Neuronal stem cell (in vitro differentiated cells): ENCODE data around the gene GPHN.

ENCODE experiments used
- DNase-seq: peaks from one replicate; pipeline ENCODE4 v3.0.0-alpha.2; 2013; ENCODE audit warnings: low spot score
- H2AFZ ChIP-seq: one replicate; pipeline ENCODE4 v1.6.1; 2013; ENCODE audit warnings: mild to moderate bottlenecking, low read length, inconsistent platforms
- H2AK5ac ChIP-seq: 2 replicates; pipeline ENCODE4 v1.6.1; 2013; ENCODE audit warnings: low read depth, mild to moderate bottlenecking, inconsistent platforms, low read length, moderate library complexity, mixed read lengths
- H2BK120ac ChIP-seq: 2 replicates; pipeline ENCODE4 v1.6.1; 2013; ENCODE audit warnings: low read depth, mild to moderate bottlenecking, inconsistent platforms, low read length, moderate library complexity, mixed read lengths
- H2BK12ac ChIP-seq: one replicate; pipeline ENCODE4 v1.6.1; 2013; ENCODE audit warnings: low read length, inconsistent platforms
- H2BK15ac ChIP-seq: 2 replicates; pipeline ENCODE4 v1.6.1; 2013; ENCODE audit warnings: mild to moderate bottlenecking, low read length, inconsistent platforms, mixed read lengths
- H2BK5ac ChIP-seq: one replicate; pipeline ENCODE4 v1.6.1; 2013; ENCODE audit warnings: inconsistent platforms, mild to moderate bottlenecking, low read length, moderate library complexity
- H3K14ac ChIP-seq: one replicate; pipeline ENCODE4 v1.6.1; 2013; ENCODE audit warnings: low read length, inconsistent platforms
- H3K18ac ChIP-seq: 2 replicates; pipeline ENCODE4 v1.6.1; 2013; ENCODE audit warnings: low read length, inconsistent platforms
- H3K23ac ChIP-seq: 2 replicates; pipeline ENCODE4 v1.6.1; 2013; ENCODE audit warnings: low read depth, mild to moderate bottlenecking, mixed read lengths, low read length, inconsistent platforms; ENCODE audit not compliant: poor library complexity
- H3K27ac ChIP-seq: replicated peaks from 3 replicates; pipeline ENCODE4 v1.5.1; 2013; ENCODE audit warnings: low read length, inconsistent platforms
- H3K27me3 ChIP-seq, 3 experiments: 2 replicates each; pipeline ENCODE4 v1.6.1; 2013; ENCODE audit warnings: low read length in 3 of 3, mild to moderate bottlenecking in 2 of 3, inconsistent platforms in 1 of 3, low read depth in 1 of 3, mixed read lengths in 1 of 3, moderate library complexity in 1 of 3; ENCODE audit not compliant: control insufficient read depth in 3 of 3, insufficient read depth in 3 of 3
- H3K36me3 ChIP-seq, 2 donors: replicated peaks in 1 of 2; 2 replicates each; pipeline ENCODE4 v1.6.1; 2013; ENCODE audit warnings: low read length in 2 of 2; ENCODE audit not compliant: control insufficient read depth in 2 of 2, insufficient read depth in 2 of 2
- H3K4ac ChIP-seq: 2 replicates; pipeline ENCODE4 v1.6.1; 2013; ENCODE audit warnings: inconsistent platforms, mild to moderate bottlenecking, low read length, moderate library complexity
- H3K4me1 ChIP-seq, 2 donors: 1 replicate in 1 of 2; 2 replicates in 1 of 2; pipeline ENCODE4 v1.6.1; 2013; ENCODE audit warnings: low read length in 2 of 2, low read depth in 1 of 2; ENCODE audit not compliant: control insufficient read depth in 2 of 2, insufficient read depth in 1 of 2
- H3K4me2 ChIP-seq: one replicate; pipeline ENCODE4 v1.6.1; 2013; ENCODE audit warnings: mild to moderate bottlenecking, low read length, inconsistent platforms; ENCODE audit not compliant: insufficient read depth, poor library complexity, severe bottlenecking
- H3K4me3 ChIP-seq, 2 donors: 2 replicates each; pipeline ENCODE4 v1.5.1; 2013; ENCODE audit warnings: low read length in 2 of 2, mild to moderate bottlenecking in 2 of 2, inconsistent platforms in 1 of 2, moderate library complexity in 1 of 2
- H3K79me1 ChIP-seq: one replicate; pipeline ENCODE4 v1.6.1; 2013; ENCODE audit warnings: low read depth, mild to moderate bottlenecking, inconsistent platforms, low read length, moderate library complexity
- H3K9ac ChIP-seq: one replicate; pipeline ENCODE4 v1.6.1; 2013; ENCODE audit warnings: mild to moderate bottlenecking, low read depth, low read length, inconsistent platforms; ENCODE audit not compliant: poor library complexity
- H3K9me3 ChIP-seq, 2 donors: replicated peaks in 1 of 2; 2 replicates each; pipeline versions ENCODE3 to v1.6.1; 2013; ENCODE audit warnings: low read length in 2 of 2, mild to moderate bottlenecking in 2 of 2, inconsistent platforms in 1 of 2, low read depth in 1 of 2, mixed read lengths in 1 of 2, moderate library complexity in 1 of 2; ENCODE audit not compliant: control insufficient read depth in 2 of 2, insufficient read depth in 1 of 2
- H4K8ac ChIP-seq: one replicate; pipeline ENCODE4 v1.6.1; 2013; ENCODE audit warnings: low read depth, mild to moderate bottlenecking, inconsistent platforms, low read length, moderate library complexity
- H4K91ac ChIP-seq: one replicate; pipeline ENCODE4 v1.6.1; 2013; ENCODE audit warnings: low read length, low read depth, mild to moderate bottlenecking, inconsistent platforms; ENCODE audit not compliant: poor library complexity
- WGBS, 2 donors: extraction: QIAGEN DNeasy Blood & Tissue Kit; methylation state at CpG; one replicate each; pipeline ENCODE4 v1.1.7; 2013; ENCODE audit warnings: missing lambda C conversion rate in 2 of 2, mixed read lengths in 1 of 2; ENCODE audit not compliant: insufficient read length in 2 of 2, insufficient replicate concordance in 1 of 2; ENCODE audit errors: extremely low coverage in 2 of 2; 5-methylcytosine and 5-hydroxymethylcytosine counted together

GPHN gene

DNA sequence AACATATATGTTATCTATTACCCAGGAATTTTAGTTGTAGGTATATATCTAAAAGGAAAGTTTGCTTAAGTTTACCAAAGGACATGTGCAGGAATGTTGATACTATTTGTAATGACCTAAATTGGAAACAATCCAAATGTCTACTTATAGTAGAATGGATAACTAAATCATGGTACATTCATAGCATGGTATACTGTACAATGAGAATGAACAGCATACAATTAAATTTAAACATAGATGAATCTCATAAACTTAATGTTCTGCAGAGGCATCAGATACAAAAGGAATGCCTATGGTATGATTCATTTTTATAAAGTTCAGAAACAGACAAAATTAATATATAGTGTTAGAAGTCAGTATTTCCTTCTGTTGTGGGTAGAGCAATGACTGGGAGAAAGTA lies 135.4 kb downstream of the GPHN start:
- H2BK12ac ChIP-seq, result no peak overlapping the region
- no peak overlapping the region for H4K8ac ChIP-seq
- no peak overlapping the region for H3K4ac ChIP-seq
- no peak overlapping the region for H4K91ac ChIP-seq
- no peak overlapping the region for H3K9ac ChIP-seq
- H3K4me1 ChIP-seq, result no peaks in the 10 kb centered on the region
- no peak overlapping the region for H2AK5ac ChIP-seq
- H2BK15ac ChIP-seq, result no peak overlapping the region
- no peak overlapping the region for H2BK120ac ChIP-seq
- no peaks in the 10 kb centered on the region for H3K9me3 ChIP-seq
- no peak overlapping the region for H3K23ac ChIP-seq
- no peak overlapping the region for H3K18ac ChIP-seq
- H3K27me3 ChIP-seq, result no peaks in the 10 kb centered on the region
- no peak for DNase-seq
- H3K4me3 ChIP-seq, result no peak overlapping the region
- H3K36me3 ChIP-seq, result no peaks in the 10 kb centered on the region
- no peak overlapping the region for H3K27ac ChIP-seq
- H3K14ac ChIP-seq, result no peak overlapping the region
- no peak overlapping the region for H2AFZ ChIP-seq
- H3K4me2 ChIP-seq, result no peak overlapping the region
- no peak overlapping the region for H2BK5ac ChIP-seq
- no peaks in the 10 kb centered on the region for H3K79me1 ChIP-seq

DNA sequence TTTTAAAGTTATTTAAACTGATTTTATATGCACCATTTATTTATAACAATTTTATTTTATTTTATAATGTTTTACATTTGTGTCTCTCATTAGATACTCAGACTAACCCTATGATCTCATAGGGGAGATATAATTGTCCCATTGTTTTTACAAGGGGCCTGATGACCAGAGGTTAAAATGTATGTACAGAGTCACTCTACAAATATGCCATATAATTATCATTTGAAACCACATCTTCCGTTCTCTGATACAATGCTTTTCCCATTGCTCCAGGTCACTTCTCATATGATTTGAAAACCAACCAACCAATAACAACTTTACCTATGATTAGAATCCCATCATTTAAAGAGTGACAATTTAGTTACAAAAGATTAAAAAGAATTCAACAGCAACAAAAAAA lies 137.8 kb downstream of the GPHN start:
- Histone ChIP-seq H3K18ac (no peak overlapping the region), H3K27ac (no peak overlapping the region)
- no CpG with 5 or more reads among the region's 1 CpG for WGBS, 2 donors

DNA sequence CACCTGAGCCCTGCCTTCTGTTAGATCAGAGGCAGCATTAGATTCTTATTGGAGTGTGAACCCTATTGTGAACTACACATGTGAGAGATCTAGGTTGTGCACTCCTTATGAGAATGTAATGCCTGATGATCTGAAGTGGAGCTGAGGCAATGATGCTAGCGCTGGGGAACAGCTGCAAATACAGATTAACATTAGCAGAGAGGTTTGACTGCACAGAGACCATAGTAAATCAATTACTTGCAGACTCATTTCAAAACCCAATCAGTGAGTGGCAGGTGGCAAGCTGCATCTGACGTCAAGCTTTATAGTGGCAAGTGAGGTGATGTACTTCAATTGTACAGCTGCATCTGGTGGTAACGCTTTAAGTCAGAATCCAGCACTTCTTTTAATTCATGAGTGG lies 141.6 kb downstream of the GPHN start:
- no peak overlapping the region for H3K4ac ChIP-seq
- H2AFZ ChIP-seq, result no peak overlapping the region
- no peak for DNase-seq
- no peak overlapping the region for H2AK5ac ChIP-seq
- no peak overlapping the region for H3K14ac ChIP-seq
- H2BK120ac ChIP-seq, result no peak overlapping the region
- no peaks in the 10 kb centered on the region for H3K79me1 ChIP-seq
- H4K91ac ChIP-seq, result no peak overlapping the region
- H3K27ac ChIP-seq, result no peak overlapping the region
- no CpG with 5 or more reads among the region's 3 CpGs for WGBS, 2 donors
- peaks cover 9 to 10% of the 10 kb centered on the region in 2 donors for H3K4me1 ChIP-seq
- no peak overlapping the region for H3K18ac ChIP-seq
- H3K23ac ChIP-seq, result no peak overlapping the region
- H3K9ac ChIP-seq, result no peak overlapping the region
- H3K27me3 ChIP-seq, result no peaks in the 10 kb centered on the region
- H3K36me3 ChIP-seq, result no peaks in the 10 kb centered on the region
- H2BK12ac ChIP-seq, result no peak overlapping the region
- H2BK15ac ChIP-seq, result no peak overlapping the region
- no peak overlapping the region for H2BK5ac ChIP-seq
- H3K9me3 ChIP-seq, result no peaks in the 10 kb centered on the region
- H4K8ac ChIP-seq, result no peak overlapping the region
- no peak overlapping the region for H3K4me2 ChIP-seq
- no peak overlapping the region for H3K4me3 ChIP-seq

More for the DNA sequence above, 137.8 kb downstream of the GPHN start:
- Histone ChIP-seq H4K91ac (no peak overlapping the region), H3K36me3 (no peaks in the 10 kb centered on the region), H2BK120ac (no peak overlapping the region), H3K4me2 (no peak overlapping the region), H2BK12ac (no peak overlapping the region), H3K4me1 (no peaks in the 10 kb centered on the region), H3K4ac (no peak overlapping the region), H3K27me3 (no peaks in the 10 kb centered on the region), H2AFZ (no peak overlapping the region), H3K23ac (no peak overlapping the region), H2BK5ac (no peak overlapping the region), H3K4me3 (no peak overlapping the region), H3K9me3 (no peaks in the 10 kb centered on the region), H2BK15ac (no peak overlapping the region), H3K9ac (no peak overlapping the region), H2AK5ac (no peak overlapping the region), H4K8ac (no peak overlapping the region), H3K14ac (no peak overlapping the region), H3K79me1 (no peaks in the 10 kb centered on the region)
- no peak for DNase-seq

GRCh38 chr14:66650491-66650911 lies 142.6 kb downstream of the GPHN start:
- Histone ChIP-seq H2BK120ac (no peak overlapping the region), H4K8ac (no peak overlapping the region), H3K4me1 (peaks cover 9 to 10% of the 10 kb centered on the region in 2 donors), H2BK15ac (no peak overlapping the region), H4K91ac (no peak overlapping the region), H3K9ac (no peak overlapping the region), H3K4me2 (no peak overlapping the region), H3K36me3 (no peaks in the 10 kb centered on the region), H3K9me3 (no peaks in the 10 kb centered on the region), H2AFZ (no peak overlapping the region), H3K4ac (no peak overlapping the region), H3K14ac (no peak overlapping the region), H3K18ac (no peak overlapping the region), H2AK5ac (no peak overlapping the region), H3K79me1 (no peaks in the 10 kb centered on the region), H3K27ac (no peak overlapping the region), H3K27me3 (no peaks in the 10 kb centered on the region), H3K23ac (no peak overlapping the region), H3K4me3 (no peak overlapping the region), H2BK12ac (no peak overlapping the region), H2BK5ac (no peak overlapping the region)
- no peak for DNase-seq
- no CpG with 5 or more reads among the region's 3 CpGs for WGBS, 2 donors
